KMS-11 (cell line): ENCODE measurements around the gene TTF1.

Experiments
- H2AFZ ChIP-seq: fragments of 200-600 bp; sonication (generic); 2 replicates; pipeline ENCODE4 v1.6.1; 2016; ENCODE audit warnings: antibody characterized with exemption, mixed run types, low read depth
- H3K27ac ChIP-seq: fragments of 200-600 bp; sonication (generic); 2 replicates; pipeline ENCODE4 v1.6.1; 2016; ENCODE audit warnings: mild to moderate bottlenecking, mixed run types
- H3K27me3 ChIP-seq: fragments of 200-600 bp; sonication (generic); 2 replicates; pipeline ENCODE4 v1.6.1; 2017; ENCODE audit warnings: mild to moderate bottlenecking, low read depth, mixed run types, moderate library complexity; ENCODE audit not compliant: insufficient read depth
- H3K36me3 ChIP-seq: fragments of 200-600 bp; sonication (generic); 2 replicates; pipeline ENCODE4 v1.6.1; 2017; ENCODE audit warnings: mild to moderate bottlenecking, mixed run types; ENCODE audit not compliant: insufficient read depth
- H3K4me1 ChIP-seq: fragments of 200-600 bp; sonication (generic); 2 replicates; pipeline ENCODE4 v1.6.1; 2016; ENCODE audit warnings: mild to moderate bottlenecking, low read depth, mixed run types; ENCODE audit not compliant: poor library complexity, severe bottlenecking
- H3K4me2 ChIP-seq: fragments of 200-600 bp; sonication (generic); 2 replicates; pipeline ENCODE4 v1.7.0; 2016; ENCODE audit warnings: mild to moderate bottlenecking, mixed run types
- H3K4me3 ChIP-seq: fragments of 200-600 bp; sonication (generic); IDR thresholded peaks from 2 replicates; pipeline ENCODE4 v1.6.1; 2017; ENCODE audit warnings: low read depth, low read length, mixed read lengths; ENCODE audit not compliant: insufficient read depth
- H3K79me2 ChIP-seq: fragments of 200-600 bp; sonication (generic); 2 replicates; pipeline ENCODE4 v1.6.1; 2016; ENCODE audit warnings: low read depth, mixed run types; ENCODE audit not compliant: insufficient read depth
- H3K9ac ChIP-seq: fragments of 200-600 bp; sonication (generic); 2 replicates; pipeline ENCODE4 v1.6.1; 2016; ENCODE audit warnings: mild to moderate bottlenecking, mixed run types
- H4K20me1 ChIP-seq: fragments of 200-600 bp; sonication (generic); 2 replicates; pipeline ENCODE4 v1.6.1; 2016; ENCODE audit warnings: mild to moderate bottlenecking, mixed run types; ENCODE audit not compliant: insufficient read depth
- TF ChIP-seq, protein P1 (sequence below): fragments of 200-600 bp; sonication (generic); conservative IDR thresholded peaks from 2 replicates; pipeline ENCODE4 v1.6.1; 2017; ENCODE audit warnings: low read depth, mild to moderate bottlenecking, antibody characterized with exemption, low read length, moderate library complexity, mixed read lengths

Gene TTF1

DNA sequence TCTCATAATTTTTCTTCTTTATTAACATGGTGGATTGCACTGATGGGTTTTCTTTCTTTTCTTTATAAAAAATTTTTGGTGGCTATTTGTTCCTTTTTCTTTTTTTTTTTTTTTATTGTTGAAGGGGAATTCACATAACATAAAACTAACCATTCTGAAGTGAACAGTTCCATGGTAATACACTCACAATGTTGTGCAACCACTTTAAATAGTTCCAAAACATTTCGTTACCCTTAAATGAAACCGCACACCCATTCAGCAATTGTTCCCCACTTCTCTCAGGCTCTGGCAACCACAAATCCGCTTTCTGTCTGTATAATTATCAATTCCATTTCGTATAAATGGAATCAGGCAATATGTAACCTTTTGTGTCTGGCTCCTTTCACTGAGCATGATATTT is 40.2 kb downstream of the TTF1 start:
- Histone ChIP-seq H3K9ac (no peak overlapping the region), H2AFZ (no peak overlapping the region), H3K4me3 (no peak overlapping the region), H4K20me1 (no peaks in the 10 kb centered on the region), H3K79me2 (no peaks in the 10 kb centered on the region), H3K4me1 (no peaks in the 10 kb centered on the region), H3K36me3 (no peaks in the 10 kb centered on the region), H3K4me2 (no peak overlapping the region), H3K27me3 (no peaks in the 10 kb centered on the region), H3K27ac (no peak overlapping the region)
- TF ChIP-seq, protein P1, sequence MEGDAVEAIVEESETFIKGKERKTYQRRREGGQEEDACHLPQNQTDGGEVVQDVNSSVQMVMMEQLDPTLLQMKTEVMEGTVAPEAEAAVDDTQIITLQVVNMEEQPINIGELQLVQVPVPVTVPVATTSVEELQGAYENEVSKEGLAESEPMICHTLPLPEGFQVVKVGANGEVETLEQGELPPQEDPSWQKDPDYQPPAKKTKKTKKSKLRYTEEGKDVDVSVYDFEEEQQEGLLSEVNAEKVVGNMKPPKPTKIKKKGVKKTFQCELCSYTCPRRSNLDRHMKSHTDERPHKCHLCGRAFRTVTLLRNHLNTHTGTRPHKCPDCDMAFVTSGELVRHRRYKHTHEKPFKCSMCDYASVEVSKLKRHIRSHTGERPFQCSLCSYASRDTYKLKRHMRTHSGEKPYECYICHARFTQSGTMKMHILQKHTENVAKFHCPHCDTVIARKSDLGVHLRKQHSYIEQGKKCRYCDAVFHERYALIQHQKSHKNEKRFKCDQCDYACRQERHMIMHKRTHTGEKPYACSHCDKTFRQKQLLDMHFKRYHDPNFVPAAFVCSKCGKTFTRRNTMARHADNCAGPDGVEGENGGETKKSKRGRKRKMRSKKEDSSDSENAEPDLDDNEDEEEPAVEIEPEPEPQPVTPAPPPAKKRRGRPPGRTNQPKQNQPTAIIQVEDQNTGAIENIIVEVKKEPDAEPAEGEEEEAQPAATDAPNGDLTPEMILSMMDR = no peak

DNA sequence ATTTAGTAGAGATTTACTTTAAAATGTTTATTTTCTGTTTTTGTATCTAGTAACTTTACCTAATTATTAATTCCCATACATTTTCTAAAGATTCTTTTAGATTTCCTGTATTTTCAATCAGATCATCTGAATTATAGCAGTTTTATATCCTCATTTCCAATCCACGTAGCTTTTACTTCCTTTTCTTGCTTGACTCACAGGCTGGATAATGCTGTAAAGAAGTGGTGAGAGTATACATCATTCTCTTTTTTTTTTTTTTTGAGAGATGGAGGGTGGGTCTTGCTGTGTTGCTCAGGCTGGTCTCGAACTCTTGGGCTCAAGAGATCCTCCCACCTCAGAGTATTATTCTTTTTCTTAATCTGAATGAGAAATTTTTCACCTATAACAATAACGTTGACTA is 40.7 kb downstream of the TTF1 start:
- Histone ChIP-seq H3K27ac (no peak overlapping the region), H3K36me3 (no peaks in the 10 kb centered on the region), H3K4me2 (no peak overlapping the region), H3K79me2 (no peaks in the 10 kb centered on the region), H3K27me3 (no peaks in the 10 kb centered on the region), H3K4me3 (no peak overlapping the region), H4K20me1 (no peaks in the 10 kb centered on the region), H2AFZ (no peak overlapping the region), H3K4me1 (no peaks in the 10 kb centered on the region), H3K9ac (no peak overlapping the region)
- TF ChIP-seq, protein P1 = no peak

DNA sequence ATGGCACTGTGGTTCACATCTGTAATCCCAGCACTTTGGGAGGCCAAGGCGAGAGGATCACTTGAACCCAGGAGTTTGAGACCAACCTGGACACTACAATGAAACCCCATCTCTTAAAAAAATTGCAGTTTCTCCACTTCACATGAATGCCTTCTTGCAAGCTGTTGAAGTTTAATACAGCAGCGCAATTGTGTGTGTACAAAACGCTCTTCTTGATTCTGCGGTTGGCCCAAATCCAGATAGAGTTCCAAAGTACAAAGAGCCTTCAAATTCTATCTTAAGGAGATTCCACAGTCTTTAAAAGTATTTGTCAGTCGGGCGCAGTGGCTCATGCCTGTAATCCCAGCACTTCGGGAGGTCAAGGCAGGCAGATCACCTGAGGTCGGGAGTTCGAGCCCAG is 42.6 kb downstream of the TTF1 start:
- Histone ChIP-seq H3K4me2 (no peak overlapping the region), H3K27ac (no peak overlapping the region), H3K36me3 (no peaks in the 10 kb centered on the region), H3K9ac (no peak overlapping the region), H4K20me1 (no peaks in the 10 kb centered on the region), H2AFZ (no peak overlapping the region), H3K79me2 (no peaks in the 10 kb centered on the region), H3K27me3 (no peaks in the 10 kb centered on the region), H3K4me1 (no peaks in the 10 kb centered on the region), H3K4me3 (no peak overlapping the region)
- TF ChIP-seq, protein P1 = no peak

DNA sequence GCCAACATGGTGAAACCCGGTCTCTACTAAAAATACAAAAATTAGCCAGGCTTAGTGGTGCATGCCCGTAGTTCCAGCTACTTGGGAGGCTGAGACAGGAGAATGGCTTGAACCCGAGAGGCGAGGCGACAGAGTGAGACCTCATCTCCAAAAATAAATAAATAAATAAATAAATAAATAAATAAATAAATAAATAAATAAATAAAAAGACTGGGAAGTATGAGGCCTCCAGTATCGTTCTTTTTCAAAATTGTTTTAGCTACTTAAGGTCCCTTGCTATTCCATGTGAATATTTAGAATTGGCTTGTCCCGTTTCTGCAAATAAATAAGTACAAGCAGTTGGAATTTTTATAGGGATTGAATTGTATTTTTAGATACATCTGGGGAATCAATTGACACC is 48.9 kb downstream of the TTF1 start:
- no peak overlapping the region for H3K9ac ChIP-seq
- H4K20me1 ChIP-seq = no peaks in the 10 kb centered on the region
- no peak overlapping the region for H3K4me3 ChIP-seq
- no peak overlapping the region for H3K27ac ChIP-seq
- no peak overlapping the region for H3K4me2 ChIP-seq
- no peaks in the 10 kb centered on the region for H3K27me3 ChIP-seq
- H3K79me2 ChIP-seq = peaks cover 15% of the 10 kb centered on the region
- peaks cover 18% of the 10 kb centered on the region for H3K4me1 ChIP-seq
- H3K36me3 ChIP-seq = no peaks in the 10 kb centered on the region
- TF ChIP-seq, protein P1 = no peak
- no peak overlapping the region for H2AFZ ChIP-seq
